COLO668 (cell line): Measurements from ENCODE around the gene PPIF.

Experiments used
- DNase-seq: peaks from one replicate; lab custom pipeline; 2025; ENCODE audit not compliant: unreplicated experiment; lab: John Stamatoyannopoulos, UW

The PPIF gene

GRCh38 chr10:79347226-79347893 is at the start of gene PPIF:
Gene PPIF, plus strand, starts transcription at chr10:79347469. Its CDS starts 80 bp downstream, at chr10:79347549.
- DNase-seq = peak; percentile 88

GRCh38 chr10:79298403-79299244 is 48.6 kb upstream of the PPIF start:
- peak; percentile 21 for DNase-seq

GRCh38 chr10:79299397-79300241 is 47.6 kb upstream of the PPIF start:
- DNase-seq = no peak

- no peak for DNase-seq
Measured at GRCh38 chr10:79300711-79301110, 46.6 kb upstream of the PPIF start.

- no peak for DNase-seq
Measured at GRCh38 chr10:79301754-79302530, 45.3 kb upstream of the PPIF start.

- no peak for DNase-seq
Measured at GRCh38 chr10:79303631-79304478, 43.4 kb upstream of the PPIF start.

GRCh38 chr10:79304479-79305087 is 42.7 kb upstream of the PPIF start:
- DNase-seq = no peak

GRCh38 chr10:79305515-79305914 is 41.8 kb upstream of the PPIF start:
- DNase-seq = peak; percentile 6

- DNase-seq = no peak
Measured at GRCh38 chr10:79305988-79306387, 41.3 kb upstream of the PPIF start.

GRCh38 chr10:79306644-79307220 is 40.5 kb upstream of the PPIF start:
- DNase-seq = no peak

- DNase-seq = no peak
Measured at GRCh38 chr10:79308016-79308415, 39.3 kb upstream of the PPIF start.

GRCh38 chr10:79308969-79309665 is 38.2 kb upstream of the PPIF start:
- DNase-seq = peak; percentile 12

GRCh38 chr10:79310200-79310865 is 36.9 kb upstream of the PPIF start:
- no peak for DNase-seq

- no peak for DNase-seq
Measured at GRCh38 chr10:79310911-79311573, 36.2 kb upstream of the PPIF start.

- no peak for DNase-seq
Measured at GRCh38 chr10:79311581-79312407, 35.5 kb upstream of the PPIF start.

GRCh38 chr10:79312601-79313187 is 34.6 kb upstream of the PPIF start:
- no peak for DNase-seq
